ENCODE results near the gene KSR1. TPM values are rescaled to one million over a fixed set of nuclear protein-coding genes. Genes with fewer than 3 reads are reported as not detected.

KSR1 gene
- total and polyA plus RNA-seq, 9 of the 15 experiments (the other 6 are each of a cell fraction or from before 2014, with no cell fraction given) = 1.4 to 51.7 (median 18.4) TPM

GRCh38 chr17:27573971-27574525 lies 117.8 kb downstream of the KSR1 start (continued):
- TF ChIP-seq CHD7 (IDR thresholded peaks at IDR 0.05; ENCODE audit: low read depth, low read length) (no peak), EWSR1 (IDR thresholded peaks at IDR 0.05; ENCODE audit: borderline replicate concordance, low read depth, partially characterized antibody) (no peak), NFXL1 (CRISPR knock-in tag; IDR thresholded peaks at IDR 0.05) (peak; percentile 47; the same call in 1 of the 2 replicates), THAP12 (CRISPR knock-in tag; IDR thresholded peaks at IDR 0.05) (no peak), ZNF324 (CRISPR knock-in tag; IDR thresholded peaks at IDR 0.05) (no peak)
- TF ChIP-seq, protein P1, sequence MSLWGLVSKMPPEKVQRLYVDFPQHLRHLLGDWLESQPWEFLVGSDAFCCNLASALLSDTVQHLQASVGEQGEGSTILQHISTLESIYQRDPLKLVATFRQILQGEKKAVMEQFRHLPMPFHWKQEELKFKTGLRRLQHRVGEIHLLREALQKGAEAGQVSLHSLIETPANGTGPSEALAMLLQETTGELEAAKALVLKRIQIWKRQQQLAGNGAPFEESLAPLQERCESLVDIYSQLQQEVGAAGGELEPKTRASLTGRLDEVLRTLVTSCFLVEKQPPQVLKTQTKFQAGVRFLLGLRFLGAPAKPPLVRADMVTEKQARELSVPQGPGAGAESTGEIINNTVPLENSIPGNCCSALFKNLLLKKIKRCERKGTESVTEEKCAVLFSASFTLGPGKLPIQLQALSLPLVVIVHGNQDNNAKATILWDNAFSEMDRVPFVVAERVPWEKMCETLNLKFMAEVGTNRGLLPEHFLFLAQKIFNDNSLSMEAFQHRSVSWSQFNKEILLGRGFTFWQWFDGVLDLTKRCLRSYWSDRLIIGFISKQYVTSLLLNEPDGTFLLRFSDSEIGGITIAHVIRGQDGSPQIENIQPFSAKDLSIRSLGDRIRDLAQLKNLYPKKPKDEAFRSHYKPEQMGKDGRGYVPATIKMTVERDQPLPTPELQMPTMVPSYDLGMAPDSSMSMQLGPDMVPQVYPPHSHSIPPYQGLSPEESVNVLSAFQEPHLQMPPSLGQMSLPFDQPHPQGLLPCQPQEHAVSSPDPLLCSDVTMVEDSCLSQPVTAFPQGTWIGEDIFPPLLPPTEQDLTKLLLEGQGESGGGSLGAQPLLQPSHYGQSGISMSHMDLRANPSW (CRISPR knock-in tag; IDR thresholded peaks at IDR 0.05) = peak; percentile 29; the same call in 1 of the 2 replicates
- TF ChIP-seq, protein P2, sequence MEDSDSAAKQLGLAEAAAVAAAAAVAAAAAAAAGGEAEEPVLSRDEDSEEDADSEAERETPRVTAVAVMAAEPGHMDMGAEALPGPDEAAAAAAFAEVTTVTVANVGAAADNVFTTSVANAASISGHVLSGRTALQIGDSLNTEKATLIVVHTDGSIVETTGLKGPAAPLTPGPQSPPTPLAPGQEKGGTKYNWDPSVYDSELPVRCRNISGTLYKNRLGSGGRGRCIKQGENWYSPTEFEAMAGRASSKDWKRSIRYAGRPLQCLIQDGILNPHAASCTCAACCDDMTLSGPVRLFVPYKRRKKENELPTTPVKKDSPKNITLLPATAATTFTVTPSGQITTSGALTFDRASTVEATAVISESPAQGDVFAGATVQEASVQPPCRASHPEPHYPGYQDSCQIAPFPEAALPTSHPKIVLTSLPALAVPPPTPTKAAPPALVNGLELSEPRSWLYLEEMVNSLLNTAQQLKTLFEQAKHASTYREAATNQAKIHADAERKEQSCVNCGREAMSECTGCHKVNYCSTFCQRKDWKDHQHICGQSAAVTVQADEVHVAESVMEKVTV (CRISPR knock-in tag; IDR thresholded peaks at IDR 0.05) = 0 out of 2 replicates have a peak, but pooled peaks have one; percentile 19
- TF ChIP-seq, protein P3, sequence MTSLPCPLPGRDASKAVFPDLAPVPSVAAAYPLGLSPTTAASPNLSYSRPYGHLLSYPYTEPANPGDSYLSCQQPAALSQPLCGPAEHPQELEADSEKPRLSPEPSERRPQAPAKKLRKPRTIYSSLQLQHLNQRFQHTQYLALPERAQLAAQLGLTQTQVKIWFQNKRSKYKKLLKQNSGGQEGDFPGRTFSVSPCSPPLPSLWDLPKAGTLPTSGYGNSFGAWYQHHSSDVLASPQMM (CRISPR knock-in tag; IDR thresholded peaks at IDR 0.05) = no peak
